T-cell (primary cell): ENCODE data around the gene PEX6. TPM values are rescaled to one million over a fixed set of nuclear protein-coding genes. Genes with fewer than 3 reads are reported as not detected.
A peak's percentile ranks its signal among the peaks of the same experiment; 100 is the strongest.

Experiments
- ATAC-seq, 4 experiments: fragments of 200-7000 bp in 3 of 4; fragments of 150-1000 bp in 1 of 4; cut with Tn5 transposase; replicated peaks in 1 of 4; 1 replicate in 3 of 4; 2 replicates in 1 of 4; pipeline ENCODE4 v1.10.0; 2021; ENCODE audit warnings: moderate library complexity in 3 of 4, mild to moderate bottlenecking in 2 of 4, moderate number of reproducible peaks in 1 of 4
- CTCF ChIA-PET, 2 donors: fragments of 300-600 bp; sonication (Branson Sonifier 250); formaldehyde crosslinking; loops; one replicate each; lab custom pipeline; 2022; ENCODE audit warnings: antibody characterized with exemption in 2 of 2; lab: Charles Lee
- POLR2A ChIA-PET, 2 donors: fragments of 300-600 bp; sonication (Branson Sonifier 250); formaldehyde crosslinking; loops; one replicate each; lab custom pipeline; 2022; ENCODE audit warnings: antibody characterized with exemption in 2 of 2; lab: Charles Lee
- DNase-seq, 35 experiments: peaks; one replicate each; pipeline versions ENCODE4 v3.0.0 to v3.0.0-alpha.2; 2013 to 2023
- H3K27ac ChIP-seq: one replicate; pipeline ENCODE4 v1.5.1; 2013; ENCODE audit warnings: low read length
- H3K27me3 ChIP-seq, 2 experiments: replicated peaks in 1 of 2; 1 replicate in 1 of 2; 2 replicates in 1 of 2; pipeline versions ENCODE4 v1.6.1 to v1.7.0; 2013; ENCODE audit warnings: low read length in 1 of 2, mixed read lengths in 1 of 2; ENCODE audit not compliant: control insufficient read depth in 2 of 2, insufficient read depth in 2 of 2; ENCODE audit errors: extremely low read depth in 1 of 2
- H3K36me3 ChIP-seq, 2 donors: 1 replicate in 1 of 2; 2 replicates in 1 of 2; pipeline versions ENCODE4 v1.6.1 to v1.7.0; 2013; ENCODE audit warnings: low read length in 1 of 2; ENCODE audit not compliant: control insufficient read depth in 2 of 2, insufficient read depth in 1 of 2; ENCODE audit errors: extremely low read depth in 1 of 2
- H3K4me1 ChIP-seq, 2 experiments: 1 replicate in 1 of 2; 2 replicates in 1 of 2; pipeline versions ENCODE4 v1.6.1 to v1.7.0; 2013; ENCODE audit warnings: low read length in 2 of 2, mixed read lengths in 1 of 2; ENCODE audit not compliant: insufficient read depth in 2 of 2, control insufficient read depth in 1 of 2; ENCODE audit errors: extremely low read depth in 1 of 2
- H3K4me3 ChIP-seq, 2 donors: 1 replicate in 1 of 2; 2 replicates in 1 of 2; pipeline versions ENCODE4 v1.5.1 to v1.7.0; 2013; ENCODE audit warnings: mild to moderate bottlenecking in 2 of 2, low read length in 1 of 2, moderate library complexity in 1 of 2; ENCODE audit not compliant: control insufficient read depth in 1 of 2; ENCODE audit errors: extremely low read depth in 1 of 2
- H3K9me3 ChIP-seq: 2 replicates; pipeline ENCODE4 v1.7.0; 2013
- H3K27ac Mint-ChIP-seq, 2 donors: one replicate each; pipeline ENCODE4 v1.8.0; 2020 to 2021; ENCODE audit warnings: mild to moderate bottlenecking in 2 of 2, mixed read lengths in 2 of 2
- H3K27me3 Mint-ChIP-seq, 2 donors: one replicate each; pipeline ENCODE4 v1.8.0; 2021 to 2022; ENCODE audit warnings: mixed read lengths in 2 of 2
- H3K36me3 Mint-ChIP-seq: one replicate; pipeline ENCODE4 v1.8.0; 2021; ENCODE audit warnings: mixed read lengths
- H3K4me1 Mint-ChIP-seq, 3 donors: one replicate each; pipeline ENCODE4 v1.8.0; 2020 to 2022; ENCODE audit warnings: mixed read lengths in 3 of 3, mild to moderate bottlenecking in 1 of 3
- H3K4me3 Mint-ChIP-seq, 3 donors: one replicate each; pipeline ENCODE4 v1.8.0; 2020 to 2022; ENCODE audit warnings: mild to moderate bottlenecking in 3 of 3, mixed read lengths in 3 of 3, moderate library complexity in 3 of 3
- H3K9me3 Mint-ChIP-seq, 3 donors: one replicate each; pipeline ENCODE4 v1.8.0; 2020 to 2022; ENCODE audit warnings: mixed read lengths in 3 of 3
- WGBS: methylation state at CpG from one replicate; pipeline ENCODE4 v1.1.5; 2013; ENCODE audit warnings: missing lambda C conversion rate; ENCODE audit not compliant: insufficient coverage; 5-methylcytosine and 5-hydroxymethylcytosine counted together
- total RNA-seq, 35 experiments: library from RNA in 6 of 35; stranded (reverse) in 6 of 35; fragments of 120-200 nt in 1 of 35; gene quantifications; one replicate each; pipeline versions ENCODE4 v1.2.1 to v1.2.4 and lab custom pipeline; 2013 to 2026

PEX6 gene
- total RNA-seq, 5 donors from 2014 or later (not counting 1 experiment from before 2014, with no cell fraction given), result 20.5 to 30.5 (median 27.4) TPM

GRCh38 chr6:42962502-42963178, 16.3 kb downstream of the PEX6 start:
- peaks cover 27% of the 10 kb centered on the region for H3K36me3 Mint-ChIP-seq
- peak overlapping the region in 1 of 3 donors; percentile 31 for H3K4me3 Mint-ChIP-seq
- peaks cover 21 to 25% (median 22%) of the 10 kb centered on the region in 3 donors for H3K4me1 Mint-ChIP-seq
- Histone ChIP-seq H3K9me3 (no peaks in the 10 kb centered on the region), H3K27me3 (peaks cover 0 to 19% of the 10 kb centered on the region in 2 experiments), H3K27ac (no peak overlapping the region), H3K4me1 (peaks cover 2 to 17% of the 10 kb centered on the region in 2 experiments), H3K36me3 (peaks cover 8 to 43% of the 10 kb centered on the region in 2 donors), H3K4me3 (no peak overlapping the region)
- H3K9me3 Mint-ChIP-seq, result no peaks in the 10 kb centered on the region
- CTCF ChIA-PET, result no interaction called here
- POLR2A ChIA-PET, result no interaction called here
- DNase-seq, result no peak
- WGBS, result 94% methylated on average over 4 of the region's 13 CpGs
- ATAC-seq, result no peak
- H3K27ac Mint-ChIP-seq, result no peak overlapping the region
- no peaks in the 10 kb centered on the region for H3K27me3 Mint-ChIP-seq

- H3K36me3 ChIP-seq, result peaks cover 8 to 38% of the 10 kb centered on the region in 2 donors
- 100% methylated on average over 7 of the region's 12 CpGs for WGBS
- H3K9me3 ChIP-seq, result no peaks in the 10 kb centered on the region
- ChIA-PET POLR2A (no interaction called here), CTCF (no interaction called here)
- Mint-ChIP-seq H3K36me3 (peaks cover 27% of the 10 kb centered on the region), H3K4me1 (peaks cover 21 to 25% (median 22%) of the 10 kb centered on the region in 3 donors), H3K9me3 (no peaks in the 10 kb centered on the region), H3K27me3 (no peaks in the 10 kb centered on the region), H3K27ac (no peak overlapping the region), H3K4me3 (peak overlapping the region in 2 of 3 donors; percentile 31 to 91)
- H3K27ac ChIP-seq, result no peak overlapping the region
- no peak overlapping the region for H3K4me3 ChIP-seq
- no peak for DNase-seq
- ATAC-seq, result no peak
- H3K4me1 ChIP-seq, result peaks cover 2 to 17% of the 10 kb centered on the region in 2 experiments
- peaks cover 0 to 19% of the 10 kb centered on the region in 2 experiments for H3K27me3 ChIP-seq
These were observed 16.9 kb downstream of the PEX6 start for GRCh38 chr6:42962096-42962495.

GRCh38 chr6:42961020-42961470, 17.9 kb downstream of the PEX6 start:
- H3K9me3 ChIP-seq, result no peaks in the 10 kb centered on the region
- DNase-seq (no peak), ATAC-seq (no peak)
- H3K4me1 ChIP-seq, result peaks cover 2 to 17% of the 10 kb centered on the region in 2 experiments
- Mint-ChIP-seq H3K9me3 (no peaks in the 10 kb centered on the region), H3K36me3 (peaks cover 27% of the 10 kb centered on the region), H3K4me1 (peaks cover 21 to 25% (median 22%) of the 10 kb centered on the region in 3 donors), H3K27me3 (no peaks in the 10 kb centered on the region), H3K27ac (no peak overlapping the region), H3K4me3 (peak overlapping the region; percentile 65 to 91 (median 73))
- H3K27me3 ChIP-seq, result peaks cover 0 to 19% of the 10 kb centered on the region in 2 experiments
- H3K4me3 ChIP-seq, result peak overlapping the region; percentile 38 to 64
- no peak overlapping the region for H3K27ac ChIP-seq
- H3K36me3 ChIP-seq, result peaks cover 8 to 30% of the 10 kb centered on the region in 2 donors
- ChIA-PET POLR2A (interaction anchor here in 1 of 2 donors (0.6 kb wide), 1 partner anchor 43 kb away, joined by 3 read pairs; no protein-coding TSS in a partner anchor), CTCF (interaction anchor here in 1 of 2 donors (0.6 kb wide), 1 partner anchor 48 kb away, joined by 4 read pairs; no protein-coding TSS in a partner anchor)
- 34% methylated on average over 9 of the region's 15 CpGs for WGBS

- peak in 17 of 35 experiments; percentile 9 to 49 (median 28) for DNase-seq
- peaks cover 8 to 25% of the 10 kb centered on the region in 2 donors for H3K36me3 ChIP-seq
- H3K4me3 Mint-ChIP-seq, result peak within 1 kb of the TSS; percentile 65 to 91 (median 73)
- CTCF ChIA-PET, result interaction anchor here in 1 of 2 donors (0.6 kb wide), 1 partner anchor 48 kb away, joined by 4 read pairs; no protein-coding TSS in a partner anchor
- H3K4me1 ChIP-seq, result peaks cover 2 to 17% of the 10 kb centered on the region in 2 experiments
- peaks cover 21 to 25% (median 22%) of the 10 kb centered on the region in 3 donors for H3K4me1 Mint-ChIP-seq
- H3K36me3 Mint-ChIP-seq, result peaks cover 25% of the 10 kb centered on the region
- peak within 1 kb of the TSS; percentile 38 to 64 for H3K4me3 ChIP-seq
- H3K27ac ChIP-seq, result no peak within 1 kb of the TSS
- no peaks in the 10 kb centered on the region for H3K9me3 ChIP-seq
- 17% methylated on average over 61 of the region's 62 CpGs for WGBS
- no peak within 1 kb of the TSS for H3K27ac Mint-ChIP-seq
- POLR2A ChIA-PET, result no interaction called here
- no peaks in the 10 kb centered on the region for H3K27me3 Mint-ChIP-seq
- H3K27me3 ChIP-seq, result peaks cover 0 to 19% of the 10 kb centered on the region in 2 experiments
- no peaks in the 10 kb centered on the region for H3K9me3 Mint-ChIP-seq
- ATAC-seq, result peak; percentile 78 to 84 (median 82)
These were observed 18.6 kb downstream of the PEX6 start, which contains the start of gene GNMT for GRCh38 chr6:42960243-42961019. GNMT (plus strand) TSS chr6:42960754; CDS start chr6:42960768, 14 bp downstream.

- DNase-seq (no peak), ATAC-seq (no peak)
- no peaks in the 10 kb centered on the region for H3K27me3 Mint-ChIP-seq
- 68% methylated on average over 11 of the region's 13 CpGs for WGBS
- no peak overlapping the region for H3K4me3 ChIP-seq
- H3K9me3 ChIP-seq, result no peaks in the 10 kb centered on the region
- H3K4me1 Mint-ChIP-seq, result peaks cover 21 to 25% (median 22%) of the 10 kb centered on the region in 3 donors
- H3K27ac Mint-ChIP-seq, result no peak overlapping the region
- H3K4me3 Mint-ChIP-seq, result peak overlapping the region; percentile 65 to 91 (median 73)
- H3K9me3 Mint-ChIP-seq, result no peaks in the 10 kb centered on the region
- no peak overlapping the region for H3K27ac ChIP-seq
- H3K4me1 ChIP-seq, result peaks cover 2 to 17% of the 10 kb centered on the region in 2 experiments
- CTCF ChIA-PET, result no interaction called here
- peaks cover 21% of the 10 kb centered on the region for H3K36me3 Mint-ChIP-seq
- peaks cover 6 to 19% of the 10 kb centered on the region in 2 donors for H3K36me3 ChIP-seq
- POLR2A ChIA-PET, result no interaction called here
- peaks cover 0 to 19% of the 10 kb centered on the region in 2 experiments for H3K27me3 ChIP-seq
These were observed 19.1 kb downstream of the PEX6 start for GRCh38 chr6:42959917-42960242.

- Histone ChIP-seq H3K4me1 (peaks cover 2 to 17% of the 10 kb centered on the region in 2 experiments), H3K4me3 (no peak overlapping the region), H3K9me3 (no peaks in the 10 kb centered on the region), H3K27ac (no peak overlapping the region), H3K27me3 (peaks cover 0 to 19% of the 10 kb centered on the region in 2 experiments), H3K36me3 (peaks cover 4 to 10% of the 10 kb centered on the region in 2 donors)
- no peak for DNase-seq
- ChIA-PET POLR2A (interaction anchor here in 1 of 2 donors (0.6 kb wide), 1 partner anchor 151 kb away, joined by 3 read pairs; no protein-coding TSS in a partner anchor), CTCF (interaction anchor here in 1 of 2 donors (0.6 kb wide), 1 partner anchor 47 kb away, joined by 6 read pairs; no protein-coding TSS in a partner anchor)
- Mint-ChIP-seq H3K4me3 (no peak overlapping the region), H3K36me3 (peaks cover 13% of the 10 kb centered on the region), H3K9me3 (no peaks in the 10 kb centered on the region), H3K27ac (no peak overlapping the region), H3K4me1 (peaks cover 21 to 25% (median 22%) of the 10 kb centered on the region in 3 donors), H3K27me3 (no peaks in the 10 kb centered on the region)
- WGBS, result no CpG with 5 or more reads among the region's 8 CpGs
- no peak for ATAC-seq
These were observed 20.9 kb downstream of the PEX6 start for GRCh38 chr6:42958125-42958524.
